Thymus (tissue), 11 donors: Measurements from ENCODE around the gene CRIM1. TPM values are rescaled to one million over a fixed set of nuclear protein-coding genes. Genes with fewer than 3 reads are reported as not detected.

Experiments
- DNase-seq, 9 donors: peaks; one replicate each; pipeline ENCODE4 v3.0.0-alpha.2; 2013; ENCODE audit warnings: low spot score in 9 of 9, low read depth in 6 of 9, missing footprints in 1 of 9
- H3K27ac ChIP-seq, 2 donors: one replicate each; pipeline ENCODE4 v1.5.1; 2013; ENCODE audit warnings: control low read depth in 1 of 2, low read depth in 1 of 2, low read length in 1 of 2, mild to moderate bottlenecking in 1 of 2, moderate library complexity in 1 of 2
- H3K27me3 ChIP-seq, 2 donors: one replicate each; pipeline ENCODE4 v1.5.1; 2013; ENCODE audit warnings: low read length in 1 of 2; ENCODE audit not compliant: control insufficient read depth in 2 of 2, insufficient read depth in 1 of 2
- H3K36me3 ChIP-seq, 2 donors: one replicate each; pipeline ENCODE4 v1.5.1; 2013; ENCODE audit warnings: low read length in 1 of 2, mild to moderate bottlenecking in 1 of 2, moderate library complexity in 1 of 2; ENCODE audit not compliant: control insufficient read depth in 2 of 2, insufficient read depth in 2 of 2
- H3K4me1 ChIP-seq, 2 donors: one replicate each; pipeline ENCODE4 v1.5.1; 2013; ENCODE audit warnings: low read length in 2 of 2; ENCODE audit not compliant: control insufficient read depth in 2 of 2, insufficient read depth in 2 of 2
- H3K4me3 ChIP-seq, 2 donors: one replicate each; pipeline ENCODE4 v1.5.1; 2013; ENCODE audit warnings: low read length in 2 of 2, control low read depth in 1 of 2, mild to moderate bottlenecking in 1 of 2
- H3K9me3 ChIP-seq, 2 donors: one replicate each; pipeline ENCODE4 v1.5.1; 2013; ENCODE audit warnings: low read length in 1 of 2, mild to moderate bottlenecking in 1 of 2; ENCODE audit not compliant: control insufficient read depth in 2 of 2, insufficient read depth in 1 of 2
- WGBS: extraction: QIAGEN DNeasy Blood & Tissue Kit; methylation state at CpG from one replicate; pipeline ENCODE4 v1.1.7; 2013; 5-methylcytosine and 5-hydroxymethylcytosine counted together
- polyA plus RNA-seq: library from polyadenylated mRNA; stranded (reverse); fragments of 200-250 nt; gene quantifications from one replicate; pipeline ENCODE4 v1.2.3, GENCODE V29; 2013
- total RNA-seq: library from RNA; stranded (reverse); fragments of 120-200 nt; gene quantifications from one replicate; pipeline ENCODE4 v1.2.4, GENCODE V29; 2013
- donor health status: healthy.

CRIM1 gene
- total and polyA plus RNA-seq, 2 donors: 9.1 to 24.3 TPM

- H3K9me3 ChIP-seq: no peaks in the 10 kb centered on the region
- no peaks in the 10 kb centered on the region for H3K27me3 ChIP-seq
- WGBS: 97% methylated on average over 2 of the region's 2 CpGs
- H3K4me3 ChIP-seq: no peak overlapping the region
- no peaks in the 10 kb centered on the region for H3K4me1 ChIP-seq
- no peak for DNase-seq
- no peak overlapping the region for H3K27ac ChIP-seq
- H3K36me3 ChIP-seq: no peaks in the 10 kb centered on the region
Measured at GRCh38 chr2:36409335-36409734, 53.8 kb downstream of the CRIM1 start.

- Histone ChIP-seq H3K27me3 (no peaks in the 10 kb centered on the region), H3K4me3 (no peak overlapping the region), H3K36me3 (no peaks in the 10 kb centered on the region), H3K4me1 (no peaks in the 10 kb centered on the region), H3K9me3 (no peaks in the 10 kb centered on the region), H3K27ac (no peak overlapping the region)
- WGBS: 60% methylated on average over 4 of the region's 4 CpGs
- no peak for DNase-seq
Measured at GRCh38 chr2:36409935-36410334, 54.4 kb downstream of the CRIM1 start.

- no peaks in the 10 kb centered on the region for H3K4me1 ChIP-seq
- 82% methylated on average over 4 of the region's 4 CpGs for WGBS
- H3K27ac ChIP-seq: no peak overlapping the region
- no peak overlapping the region for H3K4me3 ChIP-seq
- no peaks in the 10 kb centered on the region for H3K9me3 ChIP-seq
- H3K27me3 ChIP-seq: no peaks in the 10 kb centered on the region
- no peak for DNase-seq
- H3K36me3 ChIP-seq: no peaks in the 10 kb centered on the region
Measured at GRCh38 chr2:36410681-36411080, 55.1 kb downstream of the CRIM1 start.

GRCh38 chr2:36411962-36412444 lies 56.4 kb downstream of the CRIM1 start:
- 90% methylated on average over 11 of the region's 11 CpGs for WGBS
- H3K4me1 ChIP-seq: peaks cover 0 to 3% of the 10 kb centered on the region in 2 donors
- H3K27ac ChIP-seq: no peak overlapping the region
- H3K36me3 ChIP-seq: no peaks in the 10 kb centered on the region
- H3K27me3 ChIP-seq: no peaks in the 10 kb centered on the region
- H3K9me3 ChIP-seq: no peaks in the 10 kb centered on the region
- no peak for DNase-seq
- H3K4me3 ChIP-seq: no peak overlapping the region

GRCh38 chr2:36413218-36413617 lies 57.6 kb downstream of the CRIM1 start:
- Histone ChIP-seq H3K27ac (no peak overlapping the region), H3K4me3 (no peak overlapping the region), H3K9me3 (no peaks in the 10 kb centered on the region), H3K27me3 (no peaks in the 10 kb centered on the region), H3K4me1 (peaks cover 0 to 3% of the 10 kb centered on the region in 2 donors), H3K36me3 (no peaks in the 10 kb centered on the region)
- 95% methylated on average over 4 of the region's 4 CpGs for WGBS
- DNase-seq: no peak

- no peaks in the 10 kb centered on the region for H3K9me3 ChIP-seq
- no peak overlapping the region for H3K4me3 ChIP-seq
- peaks cover 0 to 3% of the 10 kb centered on the region in 2 donors for H3K4me1 ChIP-seq
- no peak overlapping the region for H3K27ac ChIP-seq
- WGBS: 96% methylated on average over 4 of the region's 4 CpGs
- DNase-seq: no peak
- no peaks in the 10 kb centered on the region for H3K27me3 ChIP-seq
- H3K36me3 ChIP-seq: no peaks in the 10 kb centered on the region
Measured at GRCh38 chr2:36414307-36414706, 58.7 kb downstream of the CRIM1 start.

GRCh38 chr2:36415381-36416022 lies 59.9 kb downstream of the CRIM1 start:
- H3K4me1 ChIP-seq: peaks cover 0 to 3% of the 10 kb centered on the region in 2 donors
- H3K36me3 ChIP-seq: no peaks in the 10 kb centered on the region
- H3K27ac ChIP-seq: no peak overlapping the region
- DNase-seq: no peak
- 96% methylated on average over 6 of the region's 6 CpGs for WGBS
- H3K27me3 ChIP-seq: no peaks in the 10 kb centered on the region
- no peaks in the 10 kb centered on the region for H3K9me3 ChIP-seq
- no peak overlapping the region for H3K4me3 ChIP-seq

GRCh38 chr2:36416370-36417165 lies 61.0 kb downstream of the CRIM1 start:
- no peak overlapping the region for H3K27ac ChIP-seq
- DNase-seq: no peak
- H3K4me1 ChIP-seq: peaks cover 0 to 3% of the 10 kb centered on the region in 2 donors
- WGBS: 92% methylated on average over 8 of the region's 8 CpGs
- H3K36me3 ChIP-seq: no peaks in the 10 kb centered on the region
- no peaks in the 10 kb centered on the region for H3K9me3 ChIP-seq
- H3K4me3 ChIP-seq: no peak overlapping the region
- H3K27me3 ChIP-seq: no peaks in the 10 kb centered on the region

GRCh38 chr2:36420569-36421181 lies 65.1 kb downstream of the CRIM1 start:
- 97% methylated on average over 6 of the region's 6 CpGs for WGBS
- Histone ChIP-seq H3K9me3 (no peaks in the 10 kb centered on the region), H3K36me3 (no peaks in the 10 kb centered on the region), H3K27ac (no peak overlapping the region), H3K27me3 (no peaks in the 10 kb centered on the region), H3K4me1 (peaks cover 0 to 3% of the 10 kb centered on the region in 2 donors), H3K4me3 (no peak overlapping the region)
- no peak for DNase-seq
